DOHH2 (cell line): ENCODE data around the gene LRRC8D.

Experiments used
- H3F3A ChIP-seq: fragments of 200-600 bp; sonication (generic), shearing (Covaris generic); 2 replicates; pipeline ENCODE4 v1.6.0; 2016; ENCODE audit warnings: antibody characterized with exemption, mild to moderate bottlenecking; ENCODE audit not compliant: control insufficient read depth, insufficient read depth
- H3K27ac ChIP-seq: fragments of 200-600 bp; sonication (generic); 2 replicates; pipeline ENCODE4 v1.5.1; 2014; ENCODE audit warnings: low read depth, mild to moderate bottlenecking, low read length, moderate library complexity
- H3K27me3 ChIP-seq: fragments of 200-600 bp; sonication (generic); 2 replicates; pipeline ENCODE4 v1.6.1; 2014; ENCODE audit warnings: mild to moderate bottlenecking, low read length, mixed read lengths; ENCODE audit not compliant: control insufficient read depth
- H3K36me3 ChIP-seq: fragments of 200-600 bp; sonication (generic); 2 replicates; pipeline ENCODE4 v1.6.1; 2014; ENCODE audit warnings: mild to moderate bottlenecking, low read length, moderate library complexity, mixed read lengths; ENCODE audit not compliant: control insufficient read depth
- H3K4me1 ChIP-seq: fragments of 200-600 bp; sonication (generic); 2 replicates; pipeline ENCODE4 v1.6.1; 2014; ENCODE audit warnings: mild to moderate bottlenecking, low read length, mixed read lengths; ENCODE audit not compliant: control insufficient read depth
- H3K4me2 ChIP-seq: fragments of 200-600 bp; sonication (generic); 2 replicates; pipeline ENCODE4 v1.6.0; 2014; ENCODE audit warnings: mild to moderate bottlenecking, low read length, moderate library complexity
- H3K4me3 ChIP-seq: fragments of 200-600 bp; sonication (generic); 2 replicates; pipeline ENCODE4 v1.5.1; 2014; ENCODE audit warnings: mild to moderate bottlenecking, low read length, mixed read lengths
- H3K79me2 ChIP-seq: fragments of 200-600 bp; sonication (generic); 2 replicates; pipeline ENCODE4 v1.6.1; 2014; ENCODE audit warnings: mild to moderate bottlenecking, low read length, mixed read lengths; ENCODE audit not compliant: control insufficient read depth
- H3K9me2 ChIP-seq: fragments of 200-600 bp; sonication (generic); replicated peaks from 2 replicates; pipeline ENCODE4 v1.6.1; 2014; ENCODE audit warnings: mild to moderate bottlenecking, low read length, mixed read lengths; ENCODE audit not compliant: control insufficient read depth
- H3K9me3 ChIP-seq: fragments of 200-600 bp; sonication (generic); 2 replicates; pipeline ENCODE4 v1.6.1; 2014; ENCODE audit warnings: antibody characterized with exemption, low read length, mixed read lengths; ENCODE audit not compliant: control insufficient read depth, insufficient read depth
- H4K20me1 ChIP-seq: fragments of 200-600 bp; sonication (generic); 2 replicates; pipeline ENCODE4 v1.6.0; 2014; ENCODE audit warnings: low read depth, mild to moderate bottlenecking, antibody characterized with exemption, low read length, moderate library complexity; ENCODE audit not compliant: control insufficient read depth, insufficient read depth
- CTCF ChIP-seq: fragments of 200-600 bp; sonication (generic); IDR thresholded peaks from one replicate; pipeline ENCODE4 v1.5.1; 2014; ENCODE audit warnings: antibody characterized with exemption, mild to moderate bottlenecking, low read depth, low read length; ENCODE audit not compliant: poor library complexity, severe bottlenecking
- EZH2phosphoT487 ChIP-seq: fragments of 200-600 bp; sonication (generic); IDR thresholded peaks from 2 replicates; pipeline ENCODE4 v1.6.1; 2017; ENCODE audit warnings: borderline replicate concordance, mild to moderate bottlenecking, antibody characterized with exemption, low read length, moderate library complexity, mixed read lengths

LRRC8D gene

GRCh38 chr1:89832496-89833127 lies 11.8 kb downstream of the LRRC8D start:
- no peaks in the 10 kb centered on the region for H3K9me3 ChIP-seq
- H4K20me1 ChIP-seq: peaks cover 25% of the 10 kb centered on the region
- no peaks in the 10 kb centered on the region for H3K36me3 ChIP-seq
- H3K9me2 ChIP-seq: no peaks in the 10 kb centered on the region
- H3K79me2 ChIP-seq: no peaks in the 10 kb centered on the region; the same call in 1 of the 2 replicates
- no peak overlapping the region for H3K4me3 ChIP-seq
- no peak for TF ChIP-seq CTCF
- no peak for TF ChIP-seq EZH2phosphoT487
- no peak overlapping the region for H3K27ac ChIP-seq
- H3F3A ChIP-seq: no peaks in the 10 kb centered on the region
- peaks cover 13% of the 10 kb centered on the region for H3K27me3 ChIP-seq
- no peak overlapping the region for H3K4me2 ChIP-seq
- peaks cover 11% of the 10 kb centered on the region for H3K4me1 ChIP-seq

- Histone ChIP-seq H3K27ac (no peak overlapping the region), H3F3A (no peaks in the 10 kb centered on the region), H3K79me2 (no peaks in the 10 kb centered on the region; the same call in 1 of the 2 replicates), H3K9me2 (no peaks in the 10 kb centered on the region), H3K4me1 (peaks cover 11% of the 10 kb centered on the region), H4K20me1 (peaks cover 25% of the 10 kb centered on the region), H3K9me3 (no peaks in the 10 kb centered on the region), H3K4me2 (no peak overlapping the region), H3K27me3 (peaks cover 13% of the 10 kb centered on the region), H3K4me3 (no peak overlapping the region), H3K36me3 (no peaks in the 10 kb centered on the region)
- TF ChIP-seq EZH2phosphoT487: no peak
- TF ChIP-seq CTCF: no peak
These were observed 12.6 kb downstream of the LRRC8D start for GRCh38 chr1:89833183-89834082.

- H3K27ac ChIP-seq: no peak overlapping the region
- H3K9me3 ChIP-seq: no peaks in the 10 kb centered on the region
- H3K4me2 ChIP-seq: no peak overlapping the region
- TF ChIP-seq CTCF (no peak), EZH2phosphoT487 (no peak)
- no peaks in the 10 kb centered on the region for H3K9me2 ChIP-seq
- no peaks in the 10 kb centered on the region; the same call in 1 of the 2 replicates for H3K79me2 ChIP-seq
- peaks cover 11% of the 10 kb centered on the region for H3K4me1 ChIP-seq
- H4K20me1 ChIP-seq: peaks cover 25% of the 10 kb centered on the region
- peaks cover 13% of the 10 kb centered on the region for H3K27me3 ChIP-seq
- H3F3A ChIP-seq: no peaks in the 10 kb centered on the region
- H3K4me3 ChIP-seq: no peak overlapping the region
- H3K36me3 ChIP-seq: no peaks in the 10 kb centered on the region
These were observed 13.4 kb downstream of the LRRC8D start for GRCh38 chr1:89834083-89834704.
